GM12801 (cell line): ENCODE results near the gene CLEC2A.

Source experiments
- CTCF ChIP-seq: IDR thresholded peaks from one replicate; pipeline ENCODE4 v1.5.1; 2011; ENCODE audit warnings: control low read depth; ENCODE audit not compliant: insufficient read length; ENCODE audit errors: extremely low read depth

CLEC2A gene

GRCh38 chr12:9943240-9943639 is 11.1 kb upstream of the CLEC2A start:
- TF ChIP-seq CTCF: no peak

DNA sequence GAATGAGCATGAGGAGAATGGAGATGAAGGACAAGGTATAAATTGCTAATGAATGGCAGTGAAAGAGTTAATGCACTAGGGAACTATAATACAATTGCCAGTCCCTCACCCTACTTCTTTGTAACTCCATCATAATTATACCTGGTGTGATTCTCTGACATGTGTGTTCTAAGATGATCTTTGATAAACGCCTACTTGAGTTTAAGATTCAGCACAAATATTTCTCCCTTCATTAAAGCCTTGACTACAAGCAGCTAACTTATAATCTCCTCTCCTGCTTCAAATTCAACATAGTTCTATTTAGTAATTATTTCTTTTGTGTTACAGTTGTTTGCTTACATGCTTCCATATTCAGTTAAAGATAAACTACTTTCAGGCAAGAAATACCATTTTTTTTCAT is 9.7 kb upstream of the CLEC2A start:
- TF ChIP-seq CTCF: no peak

GRCh38 chr12:9940375-9940774 is 8.2 kb upstream of the CLEC2A start:
- no peak for TF ChIP-seq CTCF

GRCh38 chr12:9936591-9936990 is 4.4 kb upstream of the CLEC2A start:
- no peak for TF ChIP-seq CTCF

DNA sequence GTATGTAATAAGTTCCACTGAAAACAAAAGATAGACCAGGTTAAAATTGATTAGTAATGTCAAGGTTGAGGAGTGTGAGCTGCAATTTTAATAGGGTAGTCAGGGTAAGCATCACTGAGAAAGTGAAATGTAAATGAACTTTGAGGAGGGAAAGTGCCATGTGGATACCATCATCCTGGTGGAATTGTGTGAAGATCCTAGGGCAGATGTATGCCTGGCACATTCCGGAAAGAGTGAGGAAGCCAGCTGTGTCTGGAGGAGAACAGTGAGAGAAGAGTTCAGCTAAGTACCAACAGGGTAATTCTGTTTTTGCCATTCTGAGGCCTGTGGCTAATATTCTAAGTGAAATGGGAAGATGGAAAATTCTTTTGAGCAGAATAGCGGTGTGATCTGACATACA is 2.9 kb upstream of the CLEC2A start:
- no peak for TF ChIP-seq CTCF

- TF ChIP-seq CTCF: no peak
Measured at GRCh38 chr12:9933958-9934357, 1.8 kb upstream of the CLEC2A start.

- no peak for TF ChIP-seq CTCF
Measured at GRCh38 chr12:9931245-9931644, 925 bp downstream of the CLEC2A start.

DNA sequence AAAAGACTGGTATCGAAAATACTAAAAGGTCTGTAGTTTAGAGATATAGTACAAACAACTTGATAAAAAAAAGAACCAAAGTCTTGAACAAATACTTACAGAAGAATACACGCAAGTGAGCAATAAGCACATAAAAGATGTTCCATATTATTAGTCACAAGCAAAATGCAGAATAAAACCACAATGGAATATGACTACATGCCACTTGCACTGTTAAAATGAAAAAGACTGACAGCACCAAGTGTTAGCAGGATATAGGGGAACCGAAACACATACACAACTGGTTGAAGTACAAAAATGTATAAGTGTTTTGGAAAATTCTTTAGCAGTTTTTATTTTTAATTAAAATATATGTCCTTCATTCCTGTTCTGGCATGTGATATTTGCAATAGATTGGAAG is 3.6 kb downstream of the CLEC2A start:
- TF ChIP-seq CTCF: no peak
